Measurements from ENCODE around the gene PTPRG.

The PTPRG gene

GRCh38 chr3:61877359-61878138 is 316.2 kb downstream of the PTPRG start:
- TF ChIP-seq CTCF (IDR thresholded peaks at IDR 0.05; ENCODE audit: low read depth, low read length): no peak; the same call in 1 of the 2 replicates
- no peak for DNase-seq (ENCODE audit: extremely low read depth, low read depth)

- TF ChIP-seq CTCF (IDR thresholded peaks at IDR 0.05; ENCODE audit: low read depth, low read length): no peak
- no peak for DNase-seq (ENCODE audit: extremely low read depth, low read depth)
Observed at GRCh38 chr3:61882253-61882652, 320.9 kb downstream of the PTPRG start.

GRCh38 chr3:61884794-61885193 is 323.4 kb downstream of the PTPRG start:
- no peak for DNase-seq (ENCODE audit: extremely low read depth, low read depth)
- TF ChIP-seq CTCF (IDR thresholded peaks at IDR 0.05; ENCODE audit: low read depth, low read length): no peak

GRCh38 chr3:61885414-61885813 is 324.0 kb downstream of the PTPRG start:
- DNase-seq (ENCODE audit: extremely low read depth, low read depth): no peak
- no peak for TF ChIP-seq CTCF (IDR thresholded peaks at IDR 0.05; ENCODE audit: low read depth, low read length)

- DNase-seq (ENCODE audit: extremely low read depth, low read depth): no peak
- no peak for TF ChIP-seq CTCF (IDR thresholded peaks at IDR 0.05; ENCODE audit: low read depth, low read length)
Observed at GRCh38 chr3:61887206-61887605, 325.8 kb downstream of the PTPRG start.

GRCh38 chr3:61889259-61889658 is 327.9 kb downstream of the PTPRG start:
- DNase-seq (ENCODE audit: extremely low read depth, low read depth): no peak
- no peak for TF ChIP-seq CTCF (IDR thresholded peaks at IDR 0.05; ENCODE audit: low read depth, low read length)

GRCh38 chr3:61890167-61890566 is 328.8 kb downstream of the PTPRG start:
- TF ChIP-seq CTCF (IDR thresholded peaks at IDR 0.05; ENCODE audit: low read depth, low read length): no peak
- no peak for DNase-seq (ENCODE audit: extremely low read depth, low read depth)
